Parathyroid adenoma (tissue), 2 donors: Measurements from ENCODE around the gene KRT35.

Experiments used
- H2AFZ ChIP-seq: fragments of 300-600 bp; sonication (generic); one replicate; pipeline ENCODE4 v1.7.0; 2017; ENCODE audit warnings: antibody characterized with exemption, mild to moderate bottlenecking
- H3K27ac ChIP-seq: fragments of 300-600 bp; sonication (generic); one replicate; pipeline ENCODE4 v1.7.0; 2017
- H3K27me3 ChIP-seq: fragments of 300-600 bp; sonication (generic); one replicate; pipeline ENCODE4 v1.7.0; 2017; ENCODE audit warnings: low read length; ENCODE audit not compliant: control insufficient read depth, insufficient read depth
- H3K36me3 ChIP-seq: fragments of 300-600 bp; sonication (generic); one replicate; pipeline ENCODE4 v1.7.0; 2017; ENCODE audit warnings: low read length; ENCODE audit not compliant: control insufficient read depth, insufficient read depth
- H3K4me1 ChIP-seq: fragments of 300-600 bp; sonication (generic); one replicate; pipeline ENCODE4 v1.7.0; 2017; ENCODE audit warnings: control low read depth
- H3K4me2 ChIP-seq: fragments of 300-600 bp; sonication (generic); one replicate; pipeline ENCODE4 v1.7.0; 2017; ENCODE audit warnings: low read length
- H3K4me3 ChIP-seq: fragments of 300-600 bp; sonication (generic); one replicate; pipeline ENCODE4 v1.7.0; 2017; ENCODE audit warnings: low read depth, low read length
- H3K79me2 ChIP-seq: fragments of 300-600 bp; sonication (generic); one replicate; pipeline ENCODE4 v1.7.0; 2017; ENCODE audit warnings: control low read depth
- H3K9ac ChIP-seq: fragments of 300-600 bp; sonication (generic); one replicate; pipeline ENCODE4 v1.7.0; 2017; ENCODE audit warnings: mild to moderate bottlenecking
- H3K9me3 ChIP-seq: fragments of 300-600 bp; sonication (generic); one replicate; pipeline ENCODE4 v1.7.0; 2017; ENCODE audit warnings: low read length; ENCODE audit not compliant: control insufficient read depth
- CTCF ChIP-seq: fragments of 300-600 bp; sonication (generic); IDR thresholded peaks from one replicate; pipeline ENCODE4 v1.7.0; 2017; ENCODE audit warnings: antibody characterized with exemption, mild to moderate bottlenecking
- donor health status: primary hyperparathyroidism.

KRT35 gene

GRCh38 chr17:41440531-41441033 is 40.4 kb downstream of the KRT35 start, which contains the start of gene KRT38:
TSS of gene KRT38 (minus strand) at chr17:41440983. CDS start at chr17:41440921, 62 bp downstream.
- no peaks in the 10 kb centered on the region for H3K27me3 ChIP-seq
- no peak within 1 kb of the TSS for H3K4me3 ChIP-seq

GRCh38 chr17:41439375-41439774 is 41.6 kb downstream of the KRT35 start:
- no peak overlapping the region for H3K27ac ChIP-seq
- no peak for TF ChIP-seq CTCF
- H3K36me3 ChIP-seq, result no peaks in the 10 kb centered on the region

More at GRCh38 chr17:41440531-41441033, 40.4 kb downstream of the KRT35 start, which contains the start of gene KRT38:
- Histone ChIP-seq H3K9me3 (no peaks in the 10 kb centered on the region), H3K27ac (no peak within 1 kb of the TSS), H3K9ac (no peak within 1 kb of the TSS), H3K4me1 (no peaks in the 10 kb centered on the region), H3K4me2 (no peak within 1 kb of the TSS), H3K36me3 (no peaks in the 10 kb centered on the region), H3K79me2 (no peaks in the 10 kb centered on the region), H2AFZ (no peak within 1 kb of the TSS)
- TF ChIP-seq CTCF, result no peak

GRCh38 chr17:41437769-41438168 is 43.2 kb downstream of the KRT35 start:
- no peaks in the 10 kb centered on the region for H3K27me3 ChIP-seq
- no peak overlapping the region for H2AFZ ChIP-seq
- H3K4me1 ChIP-seq, result no peaks in the 10 kb centered on the region
- no peaks in the 10 kb centered on the region for H3K9me3 ChIP-seq
- no peak overlapping the region for H3K9ac ChIP-seq
- H3K36me3 ChIP-seq, result no peaks in the 10 kb centered on the region
- no peaks in the 10 kb centered on the region for H3K79me2 ChIP-seq
- H3K4me3 ChIP-seq, result no peak overlapping the region
- no peak overlapping the region for H3K27ac ChIP-seq
- H3K4me2 ChIP-seq, result no peak overlapping the region
- TF ChIP-seq CTCF, result no peak

More at GRCh38 chr17:41439375-41439774, 41.6 kb downstream of the KRT35 start:
- H3K4me1 ChIP-seq, result no peaks in the 10 kb centered on the region
- H3K9me3 ChIP-seq, result no peaks in the 10 kb centered on the region
- no peaks in the 10 kb centered on the region for H3K79me2 ChIP-seq
- H2AFZ ChIP-seq, result no peak overlapping the region
- no peak overlapping the region for H3K4me2 ChIP-seq
- H3K4me3 ChIP-seq, result no peak overlapping the region
- no peaks in the 10 kb centered on the region for H3K27me3 ChIP-seq
- H3K9ac ChIP-seq, result no peak overlapping the region

GRCh38 chr17:41437254-41437653 is 43.7 kb downstream of the KRT35 start:
- Histone ChIP-seq H2AFZ (no peak overlapping the region), H3K36me3 (no peaks in the 10 kb centered on the region), H3K79me2 (no peaks in the 10 kb centered on the region), H3K9ac (no peak overlapping the region), H3K27ac (no peak overlapping the region), H3K4me3 (no peak overlapping the region), H3K4me2 (no peak overlapping the region), H3K9me3 (no peaks in the 10 kb centered on the region), H3K4me1 (no peaks in the 10 kb centered on the region), H3K27me3 (no peaks in the 10 kb centered on the region)
- TF ChIP-seq CTCF, result no peak

- no peak overlapping the region for H3K4me3 ChIP-seq
- no peaks in the 10 kb centered on the region for H3K4me1 ChIP-seq
- H3K79me2 ChIP-seq, result no peaks in the 10 kb centered on the region
- H3K36me3 ChIP-seq, result no peaks in the 10 kb centered on the region
- no peak overlapping the region for H2AFZ ChIP-seq
- no peak for TF ChIP-seq CTCF
- H3K4me2 ChIP-seq, result no peak overlapping the region
- H3K27me3 ChIP-seq, result no peaks in the 10 kb centered on the region
- no peak overlapping the region for H3K27ac ChIP-seq
- no peak overlapping the region for H3K9ac ChIP-seq
- H3K9me3 ChIP-seq, result no peaks in the 10 kb centered on the region
These were observed 46.5 kb downstream of the KRT35 start for GRCh38 chr17:41434415-41434814.
